PC-3 (cell line): ENCODE measurements around the gene CARMIL1. TPM values are rescaled to one million over a fixed set of nuclear protein-coding genes. Genes with fewer than 3 reads are reported as not detected.

Source experiments
- ATAC-seq: fragments of 200-7000 bp; cut with Tn5 transposase; 2 replicates; pipeline ENCODE4 v1.9.1; 2020; ENCODE audit warnings: mild to moderate bottlenecking, moderate library complexity
- BruUV-seq: library from RNA; stranded (reverse); fragments of 400-500 nt; replicated peaks from 2 replicates; lab custom pipeline; 2021; lab: Mats Ljungman, UMichigan
- CTCF ChIA-PET: fragments of 300-600 bp; sonication (Branson Sonifier 250); formaldehyde crosslinking; loops from one replicate; lab custom pipeline; 2022; ENCODE audit warnings: antibody characterized with exemption; lab: Charles Lee
- POLR2A ChIA-PET: fragments of 300-600 bp; sonication (Branson Sonifier 250); formaldehyde crosslinking; loops from one replicate; lab custom pipeline; 2022; ENCODE audit warnings: antibody characterized with exemption; ENCODE audit not compliant: unreplicated experiment; lab: Charles Lee
- DNase-seq: peaks from one replicate; pipeline ENCODE4 v3.0.0-alpha.2; 2015
- H2AFZ ChIP-seq: fragments of 300-600 bp; sonication (generic); 2 replicates; pipeline ENCODE4 v1.6.0; 2016; ENCODE audit warnings: antibody characterized with exemption, low read length
- H3F3A ChIP-seq: fragments of 300-600 bp; sonication (generic); one replicate; pipeline ENCODE4 v1.6.0; 2017; ENCODE audit warnings: antibody characterized with exemption, low read length, control low read depth, mild to moderate bottlenecking; ENCODE audit not compliant: unreplicated experiment
- H3K27ac ChIP-seq: fragments of 300-600 bp; sonication (generic); 2 replicates; pipeline ENCODE4 v1.5.1; 2016; ENCODE audit warnings: mild to moderate bottlenecking, low read length
- H3K27me3 ChIP-seq: fragments of 300-600 bp; sonication (generic); 2 replicates; pipeline ENCODE4 v1.6.1; 2016; ENCODE audit warnings: low read length, mixed read lengths
- H3K36me3 ChIP-seq: fragments of 300-600 bp; sonication (generic); 2 replicates; pipeline ENCODE4 v1.6.1; 2016; ENCODE audit warnings: low read depth, mixed run types, low read length, mixed read lengths
- H3K4me1 ChIP-seq: fragments of 300-600 bp; sonication (generic); 2 replicates; pipeline ENCODE4 v1.5.1; 2016; ENCODE audit warnings: low read length; ENCODE audit not compliant: insufficient read depth
- H3K4me2 ChIP-seq: fragments of 300-600 bp; sonication (generic); 2 replicates; pipeline ENCODE4 v1.6.0; 2016; ENCODE audit warnings: low read length
- H3K4me3 ChIP-seq: fragments of 300-600 bp; sonication (generic); 2 replicates; pipeline ENCODE4 v1.5.1; 2016; ENCODE audit warnings: mild to moderate bottlenecking, low read length, mixed read lengths
- H3K79me2 ChIP-seq: fragments of 300-600 bp; sonication (generic); 2 replicates; pipeline ENCODE4 v1.6.1; 2017; ENCODE audit warnings: low read length, mixed read lengths
- H3K9ac ChIP-seq: fragments of 300-600 bp; sonication (generic); 2 replicates; pipeline ENCODE4 v1.6.0; 2016; ENCODE audit warnings: mild to moderate bottlenecking, low read length
- H3K9me2 ChIP-seq: fragments of 300-600 bp; sonication (generic); replicated peaks from 2 replicates; pipeline ENCODE4 v1.6.1; 2016; ENCODE audit warnings: mixed run types, low read length, mixed read lengths
- H3K9me3 ChIP-seq: fragments of 300-600 bp; sonication (generic); 2 replicates; pipeline ENCODE4 v1.6.1; 2016; ENCODE audit warnings: low read length, mixed read lengths
- H4K20me1 ChIP-seq: fragments of 300-600 bp; sonication (generic); 2 replicates; pipeline ENCODE4 v1.6.1; 2016; ENCODE audit warnings: low read length, mixed read lengths
- CTCF ChIP-seq: fragments of 300-600 bp; sonication (generic); conservative IDR thresholded peaks from 2 replicates; pipeline ENCODE4 v1.5.1; 2017; ENCODE audit warnings: antibody characterized with exemption, low read depth, mild to moderate bottlenecking, low read length
- EZH2 ChIP-seq: fragments of 300-600 bp; sonication (generic); IDR thresholded peaks from one replicate; pipeline ENCODE4 v1.6.1; 2017; ENCODE audit warnings: antibody characterized with exemption, mild to moderate bottlenecking, low read length; ENCODE audit not compliant: unreplicated experiment
- EZH2phosphoT487 ChIP-seq: fragments of 300-600 bp; sonication (generic); IDR thresholded peaks from 2 replicates; pipeline ENCODE4 v1.6.1; 2018; ENCODE audit warnings: mild to moderate bottlenecking, antibody characterized with exemption, low read length, borderline replicate concordance
- intact Hi-C: fragments of 100-400 bp; cut with micrococcal nuclease; formaldehyde crosslinking; loops from 2 replicates; pipeline ENCODE4 v1.9.0; 2023
- total RNA-seq: library from RNA; depleted of rRNA; stranded (reverse); fragments of >200 nt; gene quantifications from 2 replicates; pipeline ENCODE4 v1.2.3, GENCODE V29; 2014

The CARMIL1 gene
- total RNA-seq, 1 experiment from 2014 or later, result 22.0 TPM

- Histone ChIP-seq H3K4me2 (no peak overlapping the region), H2AFZ (no peak overlapping the region), H3K9me3 (no peaks in the 10 kb centered on the region), H3K4me3 (no peak overlapping the region), H4K20me1 (no peaks in the 10 kb centered on the region), H3K9me2 (no peaks in the 10 kb centered on the region), H3K27me3 (no peaks in the 10 kb centered on the region), H3F3A (no peaks in the 10 kb centered on the region), H3K36me3 (no peaks in the 10 kb centered on the region), H3K27ac (no peak overlapping the region), H3K79me2 (no peaks in the 10 kb centered on the region), H3K9ac (no peak overlapping the region), H3K4me1 (peaks cover 23% of the 10 kb centered on the region)
- intact Hi-C loops, result loop anchor here (5.0 kb wide), 1 partner anchor 45 kb away; no protein-coding TSS in a partner anchor
- TF ChIP-seq CTCF, result no peak
- TF ChIP-seq EZH2, result no peak
- no peak for TF ChIP-seq EZH2phosphoT487
- no peak for DNase-seq
- BruUV-seq, result no TSS peak
- POLR2A ChIA-PET, result interaction anchor here (0.6 kb wide), 1 partner anchor 17 kb away, joined by 3 read pairs; no protein-coding TSS in a partner anchor
- no peak for ATAC-seq
- CTCF ChIA-PET, result no interaction called here
Observed at GRCh38 chr6:25512560-25512959, 233.4 kb downstream of the CARMIL1 start.

GRCh38 chr6:25519856-25520255, 240.7 kb downstream of the CARMIL1 start:
- H3K79me2 ChIP-seq, result no peaks in the 10 kb centered on the region
- no peaks in the 10 kb centered on the region for H3K27me3 ChIP-seq
- H3F3A ChIP-seq, result no peaks in the 10 kb centered on the region
- no peak overlapping the region for H2AFZ ChIP-seq
- H3K9me3 ChIP-seq, result no peaks in the 10 kb centered on the region
- H3K9me2 ChIP-seq, result no peaks in the 10 kb centered on the region
- no TSS peak for BruUV-seq
- H3K27ac ChIP-seq, result no peak overlapping the region
- TF ChIP-seq EZH2phosphoT487 (no peak), EZH2 (no peak), CTCF (no peak)
- intact Hi-C loops, result no loop called here
- no peak overlapping the region for H3K9ac ChIP-seq
- H3K36me3 ChIP-seq, result peaks cover 5% of the 10 kb centered on the region; the same call in 1 of the 2 replicates
- H3K4me3 ChIP-seq, result no peak overlapping the region
- DNase-seq (no peak), ATAC-seq (no peak)
- H3K4me2 ChIP-seq, result no peak overlapping the region
- POLR2A ChIA-PET, result no interaction called here
- no peaks in the 10 kb centered on the region for H3K4me1 ChIP-seq
- CTCF ChIA-PET, result no interaction called here
- H4K20me1 ChIP-seq, result no peaks in the 10 kb centered on the region

GRCh38 chr6:25524542-25524941, 245.4 kb downstream of the CARMIL1 start:
- Histone ChIP-seq H3K27me3 (no peaks in the 10 kb centered on the region), H3K4me3 (no peak overlapping the region), H3K9me3 (no peaks in the 10 kb centered on the region), H3K9ac (no peak overlapping the region), H3K9me2 (no peaks in the 10 kb centered on the region), H3K4me2 (no peak overlapping the region), H4K20me1 (no peaks in the 10 kb centered on the region), H3K4me1 (no peaks in the 10 kb centered on the region), H3K27ac (no peak overlapping the region), H3F3A (no peaks in the 10 kb centered on the region), H3K79me2 (no peaks in the 10 kb centered on the region), H3K36me3 (peaks cover 5% of the 10 kb centered on the region; the same call in 1 of the 2 replicates), H2AFZ (no peak overlapping the region)
- ChIA-PET CTCF (no interaction called here), POLR2A (interaction anchor here (0.7 kb wide), 1 partner anchor 188 kb away, joined by 4 read pairs; no protein-coding TSS in a partner anchor)
- DNase-seq (no peak), ATAC-seq (no peak)
- no TSS peak for BruUV-seq
- TF ChIP-seq CTCF (no peak), EZH2 (no peak), EZH2phosphoT487 (no peak)
- intact Hi-C loops, result no loop called here
